ENCODE measurements around the gene MTHFS. TPM values are rescaled to one million over a fixed set of nuclear protein-coding genes. Genes with fewer than 3 reads are reported as not detected.
A peak's percentile ranks its signal among the peaks of the same experiment; 100 is the strongest.
"Not testable (repeated sequence)": the region's sequence is repeated elsewhere in the genome, so short reads cannot be mapped to it uniquely, and the experiment has no call there.

MTHFS gene
- total and polyA plus RNA-seq, 4 donors, result 26.2 to 156 (median 86.8) TPM

GRCh38 chr15:79900087-79900486 is 3.3 kb upstream of the MTHFS start:
- H3K4me1 ChIP-seq (ENCODE audit: control insufficient read depth in 5 of 5, insufficient read depth in 5 of 5, low read length in 5 of 5), result peaks cover 0 to 26% (median 9%) of the 10 kb centered on the region in 5 donors
- H3K36me3 ChIP-seq (ENCODE audit: control insufficient read depth in 4 of 4, insufficient read depth in 4 of 4, low read length in 4 of 4), result peaks cover 0 to 4% (median 0%) of the 10 kb centered on the region in 4 donors
- no peak overlapping the region for H3K27ac ChIP-seq (ENCODE audit: low read depth in 1 of 2, low read length in 1 of 2)
- no peak for TF ChIP-seq CTCF (IDR thresholded peaks at IDR 0.05; ENCODE audit: control extremely low read depth, extremely low read depth)
- no peak overlapping the region for H3K9ac ChIP-seq (ENCODE audit: insufficient read depth in 1 of 2, low read length in 2 of 2)
- no peak overlapping the region for H3K4me3 ChIP-seq
- H3K27me3 ChIP-seq (ENCODE audit: control insufficient read depth in 3 of 3, insufficient read depth in 3 of 3, low read length in 2 of 3), result no peaks in the 10 kb centered on the region
- ATAC-seq (ENCODE audit: insufficient read depth, low FRiP score) (no peak), DNase-seq (no peak)
- no peaks in the 10 kb centered on the region for H3K9me3 ChIP-seq (ENCODE audit: control insufficient read depth in 4 of 4, insufficient read depth in 3 of 4, low read length in 3 of 4)
- WGBS, 2 donors, result 68 to 82% methylated on average over 9 of the region's 9 CpGs

- peak in 2 of 3 donors; percentile 80 to 81 for DNase-seq
- not testable (repeated sequence) for H3K9me3 ChIP-seq (ENCODE audit: control insufficient read depth in 4 of 4, insufficient read depth in 3 of 4, low read length in 3 of 4); H3K27me3 ChIP-seq (ENCODE audit: control insufficient read depth in 3 of 3, insufficient read depth in 3 of 3, low read length in 2 of 3); ATAC-seq (ENCODE audit: insufficient read depth, low FRiP score); H3K4me3 ChIP-seq; H3K36me3 ChIP-seq (ENCODE audit: control insufficient read depth in 4 of 4, insufficient read depth in 4 of 4, low read length in 4 of 4)
- H3K4me1 ChIP-seq (ENCODE audit: control insufficient read depth in 5 of 5, insufficient read depth in 5 of 5, low read length in 5 of 5), result peaks cover 0 to 26% (median 9%) of the 10 kb centered on the region in 5 donors
- H3K9ac ChIP-seq (ENCODE audit: insufficient read depth in 1 of 2, low read length in 2 of 2), result peak overlapping the region in 1 of 2 donors; percentile 62
- WGBS, 2 donors, result 17 to 41% methylated on average over 3 of the region's 3 CpGs
- H3K27ac ChIP-seq (ENCODE audit: low read depth in 1 of 2, low read length in 1 of 2), result peak overlapping the region in 1 of 2 donors; percentile 82
Measured at GRCh38 chr15:79898786-79899185, 2.0 kb upstream of the MTHFS start.

- ATAC-seq (ENCODE audit: insufficient read depth, low FRiP score) (no peak), DNase-seq (no peak)
- Histone ChIP-seq H3K27me3 (ENCODE audit: control insufficient read depth in 3 of 3, insufficient read depth in 3 of 3, low read length in 2 of 3) (no peaks in the 10 kb centered on the region), H3K4me1 (ENCODE audit: control insufficient read depth in 5 of 5, insufficient read depth in 5 of 5, low read length in 5 of 5) (peaks cover 0 to 26% (median 9%) of the 10 kb centered on the region in 5 donors), H3K9ac (ENCODE audit: insufficient read depth in 1 of 2, low read length in 2 of 2) (peak overlapping the region in 1 of 2 donors; percentile 62), H3K36me3 (ENCODE audit: control insufficient read depth in 4 of 4, insufficient read depth in 4 of 4, low read length in 4 of 4) (peaks cover 0 to 4% (median 0%) of the 10 kb centered on the region in 4 donors), H3K27ac (ENCODE audit: low read depth in 1 of 2, low read length in 1 of 2) (peak overlapping the region in 1 of 2 donors; percentile 82), H3K9me3 (ENCODE audit: control insufficient read depth in 4 of 4, insufficient read depth in 3 of 4, low read length in 3 of 4) (no peaks in the 10 kb centered on the region), H3K4me3 (no peak overlapping the region)
- 74 to 82% methylated on average over 4 of the region's 4 CpGs for WGBS, 2 donors
- no peak for TF ChIP-seq CTCF (IDR thresholded peaks at IDR 0.05; ENCODE audit: control extremely low read depth, extremely low read depth)
Measured at GRCh38 chr15:79898369-79898768, 1.6 kb upstream of the MTHFS start.

- H3K27me3 ChIP-seq (ENCODE audit: control insufficient read depth in 3 of 3, insufficient read depth in 3 of 3, low read length in 2 of 3), result no peaks in the 10 kb centered on the region
Measured at GRCh38 chr15:79897701-79898113, 893 bp upstream of the MTHFS start.

More at GRCh38 chr15:79897701-79898113, 893 bp upstream of the MTHFS start:
- WGBS, 2 donors, result 53 to 67% methylated on average over 6 of the region's 6 CpGs
- Histone ChIP-seq H3K27ac (ENCODE audit: low read depth in 1 of 2, low read length in 1 of 2) (peak overlapping the region in 1 of 2 donors; percentile 98), H3K36me3 (ENCODE audit: control insufficient read depth in 4 of 4, insufficient read depth in 4 of 4, low read length in 4 of 4) (peaks cover 0 to 4% (median 0%) of the 10 kb centered on the region in 4 donors), H3K9ac (ENCODE audit: insufficient read depth in 1 of 2, low read length in 2 of 2) (peak overlapping the region in 1 of 2 donors; percentile 74), H3K4me1 (ENCODE audit: control insufficient read depth in 5 of 5, insufficient read depth in 5 of 5, low read length in 5 of 5) (peaks cover 0 to 26% (median 9%) of the 10 kb centered on the region in 5 donors), H3K9me3 (ENCODE audit: control insufficient read depth in 4 of 4, insufficient read depth in 3 of 4, low read length in 3 of 4) (no peaks in the 10 kb centered on the region), H3K4me3 (no peak overlapping the region)
- DNase-seq, result no peak
- no peak for ATAC-seq (ENCODE audit: insufficient read depth, low FRiP score)
- TF ChIP-seq CTCF (IDR thresholded peaks at IDR 0.05; ENCODE audit: control extremely low read depth, extremely low read depth), result no peak

Measured in lung (tissue), 12 donors.